Measurements from ENCODE around the gene KLK4.

DNA sequence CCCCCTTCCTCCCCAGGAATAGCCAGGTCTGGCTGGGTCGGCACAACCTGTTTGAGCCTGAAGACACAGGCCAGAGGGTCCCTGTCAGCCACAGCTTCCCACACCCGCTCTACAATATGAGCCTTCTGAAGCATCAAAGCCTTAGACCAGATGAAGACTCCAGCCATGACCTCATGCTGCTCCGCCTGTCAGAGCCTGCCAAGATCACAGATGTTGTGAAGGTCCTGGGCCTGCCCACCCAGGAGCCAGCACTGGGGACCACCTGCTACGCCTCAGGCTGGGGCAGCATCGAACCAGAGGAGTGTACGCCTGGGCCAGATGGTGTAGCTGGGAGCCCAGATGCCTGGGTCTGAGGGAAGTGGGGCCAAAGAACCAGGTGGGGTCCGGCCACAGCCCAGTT, 34.7 kb downstream of the KLK4 start:
- TF ChIP-seq CTCF (conservative IDR thresholded peaks at IDR 0.05; ENCODE audit: low read depth, low read length) (no peak), RAD21 (IDR thresholded peaks at IDR 0.05; ENCODE audit: low read length) (no peak), POLR2A (IDR thresholded peaks at IDR 0.05; ENCODE audit: low read depth, low read length) (no peak), SMC3 (IDR thresholded peaks at IDR 0.05; ENCODE audit: low read depth, low read length) (no peak), MXI1 (IDR thresholded peaks at IDR 0.05; ENCODE audit: borderline replicate concordance, low read depth, low read length) (no peak), RCOR1 (IDR thresholded peaks at IDR 0.05; ENCODE audit: insufficient replicate concordance, low read length) (no peak), BHLHE40 (IDR thresholded peaks at IDR 0.05; ENCODE audit: low read depth, low read length) (no peak), MAFK (IDR thresholded peaks at IDR 0.05; ENCODE audit: low read depth, low read length) (no peak), USF2 (IDR thresholded peaks at IDR 0.05; ENCODE audit: low read depth, low read length) (no peak)
- TF ChIP-seq, protein P1, sequence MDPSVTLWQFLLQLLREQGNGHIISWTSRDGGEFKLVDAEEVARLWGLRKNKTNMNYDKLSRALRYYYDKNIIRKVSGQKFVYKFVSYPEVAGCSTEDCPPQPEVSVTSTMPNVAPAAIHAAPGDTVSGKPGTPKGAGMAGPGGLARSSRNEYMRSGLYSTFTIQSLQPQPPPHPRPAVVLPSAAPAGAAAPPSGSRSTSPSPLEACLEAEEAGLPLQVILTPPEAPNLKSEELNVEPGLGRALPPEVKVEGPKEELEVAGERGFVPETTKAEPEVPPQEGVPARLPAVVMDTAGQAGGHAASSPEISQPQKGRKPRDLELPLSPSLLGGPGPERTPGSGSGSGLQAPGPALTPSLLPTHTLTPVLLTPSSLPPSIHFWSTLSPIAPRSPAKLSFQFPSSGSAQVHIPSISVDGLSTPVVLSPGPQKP (IDR thresholded peaks at IDR 0.05; ENCODE audit: borderline replicate concordance, low read depth, low read length): no peak

Data from IMR-90 (cell line).